Ramos (cell line): Measurements from ENCODE around the gene SOX15.
"Not testable (repeated sequence)": the region's sequence is repeated elsewhere in the genome, so short reads cannot be mapped to it uniquely, and the experiment has no call there.

Source experiments
- in situ Hi-C: fragments of 300-500 bp; cut with MboI; formaldehyde crosslinking; loops from one replicate; pipeline ENCODE4 v1.14.3; 2022; ENCODE audit warnings: low sequenced_read_pairs; ENCODE audit not compliant: unreplicated experiment

The SOX15 gene

GRCh38 chr17:7611635-7612293 is 21.9 kb upstream of the SOX15 start:
- in situ Hi-C loops, result no loop called here

GRCh38 chr17:7610641-7611040 is 20.7 kb upstream of the SOX15 start:
- in situ Hi-C loops, result no loop called here

- in situ Hi-C loops, result no loop called here
These were observed 16.4 kb upstream of the SOX15 start for GRCh38 chr17:7606280-7606679.

GRCh38 chr17:7597561-7597960 is 7.7 kb upstream of the SOX15 start:
- in situ Hi-C loops, result not testable (repeated sequence)

- in situ Hi-C loops, result no loop called here
These were observed 3.4 kb upstream of the SOX15 start for GRCh38 chr17:7593296-7593695.

GRCh38 chr17:7592422-7593021 is 2.6 kb upstream of the SOX15 start:
- in situ Hi-C loops, result no loop called here

- in situ Hi-C loops, result no loop called here
These were observed 1.7 kb upstream of the SOX15 start for GRCh38 chr17:7591596-7591995.

- in situ Hi-C loops, result no loop called here
These were observed 849 bp upstream of the SOX15 start for GRCh38 chr17:7590743-7591142.

- in situ Hi-C loops, result no loop called here
These were observed 558 bp downstream of the SOX15 start for GRCh38 chr17:7589204-7589868.

- in situ Hi-C loops, result no loop called here
These were observed 1.2 kb downstream of the SOX15 start for GRCh38 chr17:7588553-7589203.

GRCh38 chr17:7587420-7588151 is 2.3 kb downstream of the SOX15 start:
- in situ Hi-C loops, result no loop called here

GRCh38 chr17:7586673-7587419 is 3.0 kb downstream of the SOX15 start:
- in situ Hi-C loops, result no loop called here

GRCh38 chr17:7583253-7584109 is 6.4 kb downstream of the SOX15 start, which contains the start of gene MPDU1:
MPDU1 (plus strand) TSS chr17:7583852; CDS start chr17:7583863, 11 bp downstream.
- in situ Hi-C loops, result no loop called here

GRCh38 chr17:7582396-7583252 is 7.3 kb downstream of the SOX15 start:
- in situ Hi-C loops, result no loop called here

GRCh38 chr17:7580604-7581575 is 9.0 kb downstream of the SOX15 start:
- in situ Hi-C loops, result no loop called here

- in situ Hi-C loops, result no loop called here
These were observed 9.9 kb downstream of the SOX15 start for GRCh38 chr17:7579834-7580603.
